GM19372 (cell line): Measurements from ENCODE around the gene NIN.
"Not testable (repeated sequence)": the region's sequence is repeated elsewhere in the genome, so short reads cannot be mapped to it uniquely, and the experiment has no call there.

ENCODE experiments used
- ATAC-seq: cut with Tn5 transposase; IDR thresholded peaks from one replicate; pipeline ENCODE4 v1.9.1; 2021; ENCODE audit warnings: mild to moderate bottlenecking, low read depth, moderate library complexity; ENCODE audit not compliant: unreplicated experiment

NIN gene

DNA sequence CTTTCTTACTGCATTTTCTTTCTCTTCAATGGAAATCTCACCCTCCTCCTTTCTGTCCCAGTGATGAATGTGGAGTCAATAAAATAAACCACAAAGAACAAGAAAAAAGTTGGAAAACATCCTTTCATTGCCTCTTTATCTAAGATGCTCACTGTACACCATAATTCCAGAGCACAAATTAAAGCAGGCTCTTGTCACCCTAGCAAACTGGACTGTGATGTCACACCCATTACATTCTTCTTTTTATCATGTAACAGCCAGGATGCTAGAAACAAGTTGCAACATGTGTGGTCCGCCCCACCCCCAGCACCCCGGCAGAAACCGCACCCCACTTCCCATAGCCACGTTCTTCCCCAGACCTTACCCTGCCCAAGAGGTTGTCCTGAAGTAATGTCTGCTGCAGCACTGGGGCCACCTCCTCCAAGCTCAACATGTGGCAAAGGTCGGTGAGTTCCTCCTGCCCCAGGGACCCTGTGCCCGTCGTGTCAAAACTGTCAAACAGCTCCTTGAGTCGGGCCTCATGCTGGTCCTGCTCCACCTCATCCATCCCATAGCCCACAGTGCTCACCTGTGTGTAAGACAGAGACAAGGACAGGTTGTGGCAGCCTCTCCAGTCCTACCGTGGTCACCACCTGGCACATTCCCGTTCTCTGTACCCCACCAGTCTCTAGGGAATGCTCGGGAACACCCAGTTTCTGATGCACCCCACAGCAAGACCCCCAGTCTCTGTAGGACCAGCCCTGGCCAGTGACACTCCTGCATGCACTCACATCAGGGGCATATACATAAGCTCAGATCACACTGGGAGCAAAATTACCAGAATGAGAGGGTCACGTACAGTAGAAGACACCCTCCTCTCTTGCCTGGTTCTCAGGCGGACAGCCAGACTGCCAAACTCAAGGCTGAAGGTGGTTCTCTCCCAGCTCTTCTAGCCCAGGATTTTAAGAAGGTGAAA is 9.2 kb downstream of the NIN start:
- no peak for ATAC-seq

DNA sequence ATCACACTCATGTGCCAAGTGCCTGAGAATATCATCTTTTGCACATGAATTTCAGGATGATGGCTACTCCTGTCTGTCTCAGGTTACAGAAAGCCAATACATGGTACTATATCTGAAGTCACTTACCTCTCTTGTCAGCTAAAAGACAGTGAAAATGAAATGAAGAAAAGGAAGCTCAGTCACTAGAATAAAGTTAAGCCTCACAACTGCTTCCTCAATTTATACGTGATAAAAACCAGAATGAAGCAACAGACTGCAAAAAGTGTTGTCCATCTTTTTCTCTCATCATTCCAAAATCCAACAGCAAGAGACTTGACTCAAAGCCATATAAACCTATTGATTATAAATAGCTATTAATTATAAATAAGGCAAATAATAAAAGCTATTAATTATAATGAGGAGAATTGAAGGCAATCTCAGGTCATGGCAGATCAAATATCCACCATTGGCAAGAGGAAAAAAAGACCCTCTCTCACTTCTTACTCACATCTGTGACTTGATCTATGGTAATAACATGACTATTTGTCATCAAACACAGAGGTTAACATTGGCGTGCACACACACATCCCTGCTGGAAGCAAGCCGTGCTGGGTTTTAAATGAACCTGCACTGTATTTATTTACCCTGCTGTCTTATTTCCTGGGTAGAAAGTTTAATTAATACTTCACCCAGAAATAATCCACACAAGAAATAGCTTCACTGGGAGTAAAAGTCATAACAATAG is 10.0 kb downstream of the NIN start:
- no peak for ATAC-seq

DNA sequence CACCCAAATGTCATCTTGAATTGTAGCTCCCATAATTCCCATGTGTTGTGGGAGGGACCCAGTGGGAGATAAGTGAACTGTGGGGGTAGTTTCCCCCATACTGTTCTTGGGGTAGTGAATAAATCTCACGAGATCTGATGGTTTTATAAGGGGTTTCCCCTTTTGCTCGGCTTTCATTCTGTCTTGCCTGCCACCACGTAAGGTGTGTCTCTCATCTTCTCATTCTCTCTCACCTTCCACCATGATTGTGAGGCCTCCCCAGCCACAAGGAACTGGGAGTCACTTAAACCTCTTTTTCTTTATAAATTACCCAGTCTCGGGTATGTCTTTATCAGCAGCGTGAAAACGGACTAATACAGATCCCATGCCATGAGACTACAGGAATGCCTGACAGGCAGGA is 11.7 kb downstream of the NIN start:
- ATAC-seq = not testable (repeated sequence)

DNA sequence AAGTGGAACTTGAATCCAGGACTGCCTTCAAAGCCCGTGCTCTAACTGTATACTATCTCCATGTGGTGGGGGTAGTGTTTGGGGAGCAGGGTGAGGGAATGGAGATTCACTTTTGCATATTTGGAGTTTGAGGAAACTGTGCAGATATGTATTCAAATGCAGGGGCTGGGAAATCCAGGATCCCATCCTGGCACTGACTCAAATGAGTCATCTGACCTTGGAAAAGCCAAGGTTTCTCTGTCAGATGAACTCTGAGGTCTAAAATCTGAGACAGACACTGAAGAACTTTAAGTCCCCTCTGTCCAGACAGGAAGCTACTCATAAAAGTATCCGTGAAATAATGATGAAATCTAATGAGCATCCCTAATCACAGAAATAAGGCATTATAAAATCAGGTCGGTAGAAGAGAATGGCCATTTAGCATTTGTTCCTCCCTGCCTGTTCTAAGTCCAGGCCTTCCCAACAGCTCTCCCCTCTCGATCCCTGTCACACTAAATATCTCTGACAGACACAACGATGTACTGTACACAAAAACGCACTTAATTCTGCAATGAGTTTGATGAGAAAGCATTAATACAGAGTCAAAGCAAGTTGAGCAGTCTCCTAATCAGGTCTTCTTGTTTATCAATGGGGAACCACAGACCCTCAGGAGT is 14.4 kb downstream of the NIN start:
- no peak for ATAC-seq

DNA sequence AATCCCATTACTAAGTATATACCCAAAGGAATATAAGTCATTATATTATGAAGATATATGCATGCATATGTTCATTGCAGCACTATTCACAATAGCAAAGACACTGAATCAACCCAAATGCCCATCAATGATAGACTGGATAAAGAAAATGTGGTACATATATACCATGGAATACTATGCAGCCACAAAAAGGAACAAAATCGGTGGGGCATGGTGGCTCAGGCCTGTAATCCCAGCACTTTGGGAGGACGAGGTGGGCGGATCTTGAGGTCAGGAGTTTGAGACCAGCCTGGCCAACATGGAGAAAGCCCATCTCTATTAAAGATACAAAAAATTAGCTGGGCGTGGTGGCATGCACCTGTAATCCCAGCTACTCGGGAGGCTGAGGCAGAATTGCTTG is 15.4 kb downstream of the NIN start:
- not testable (repeated sequence) for ATAC-seq

DNA sequence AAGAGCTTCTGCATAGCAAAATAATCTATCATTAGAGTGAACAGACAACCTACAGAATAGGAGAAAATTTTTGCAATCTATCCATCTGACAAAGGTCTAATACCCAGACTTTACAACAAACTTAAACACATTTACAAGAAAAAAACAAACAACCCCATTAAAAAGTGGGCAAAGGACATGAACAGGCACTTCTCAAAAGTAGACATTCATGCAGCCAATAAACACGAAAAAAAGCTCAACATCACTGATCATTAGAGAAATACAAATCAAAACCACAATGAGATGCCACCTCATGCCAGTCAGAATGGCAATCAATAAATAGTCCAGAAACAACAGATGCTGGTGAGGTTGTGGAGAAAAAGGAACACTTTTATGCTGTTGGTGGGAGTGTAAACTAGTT is 15.9 kb downstream of the NIN start:
- not testable (repeated sequence) for ATAC-seq

DNA sequence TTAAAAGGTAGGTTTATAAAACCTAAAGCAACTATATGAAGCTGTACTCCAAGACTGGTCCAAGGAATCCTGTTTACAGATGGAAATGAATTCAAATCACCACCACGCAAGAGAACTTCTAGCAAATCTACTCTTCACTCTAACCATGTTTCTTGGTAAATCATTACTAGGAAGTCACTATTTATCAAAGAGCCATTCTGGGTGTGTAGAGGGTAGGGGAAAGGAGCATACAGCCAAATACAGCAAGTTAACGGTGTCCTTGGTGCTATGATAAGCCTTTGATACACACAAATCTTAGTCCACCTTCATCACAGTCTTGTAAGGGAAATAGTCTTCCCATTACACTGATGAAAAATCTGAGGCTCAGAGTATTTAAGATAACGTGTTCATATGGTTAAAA is 16.8 kb downstream of the NIN start:
- ATAC-seq = no peak

DNA sequence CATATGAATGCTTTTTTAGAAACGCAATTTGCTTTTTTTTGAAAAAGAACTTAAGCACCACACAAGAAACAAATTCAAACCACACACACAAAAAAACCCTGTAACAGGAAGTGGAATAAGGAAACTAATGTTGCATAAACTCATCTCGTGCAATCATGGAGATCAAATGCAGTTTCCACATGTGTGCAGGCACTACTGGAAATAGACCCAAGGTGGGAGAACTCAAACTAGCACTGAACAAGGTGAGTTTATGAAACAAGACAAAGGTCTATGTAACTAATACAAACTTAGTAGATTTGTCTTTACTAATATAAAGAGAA is 17.5 kb downstream of the NIN start:
- peak; percentile 54 for ATAC-seq

DNA sequence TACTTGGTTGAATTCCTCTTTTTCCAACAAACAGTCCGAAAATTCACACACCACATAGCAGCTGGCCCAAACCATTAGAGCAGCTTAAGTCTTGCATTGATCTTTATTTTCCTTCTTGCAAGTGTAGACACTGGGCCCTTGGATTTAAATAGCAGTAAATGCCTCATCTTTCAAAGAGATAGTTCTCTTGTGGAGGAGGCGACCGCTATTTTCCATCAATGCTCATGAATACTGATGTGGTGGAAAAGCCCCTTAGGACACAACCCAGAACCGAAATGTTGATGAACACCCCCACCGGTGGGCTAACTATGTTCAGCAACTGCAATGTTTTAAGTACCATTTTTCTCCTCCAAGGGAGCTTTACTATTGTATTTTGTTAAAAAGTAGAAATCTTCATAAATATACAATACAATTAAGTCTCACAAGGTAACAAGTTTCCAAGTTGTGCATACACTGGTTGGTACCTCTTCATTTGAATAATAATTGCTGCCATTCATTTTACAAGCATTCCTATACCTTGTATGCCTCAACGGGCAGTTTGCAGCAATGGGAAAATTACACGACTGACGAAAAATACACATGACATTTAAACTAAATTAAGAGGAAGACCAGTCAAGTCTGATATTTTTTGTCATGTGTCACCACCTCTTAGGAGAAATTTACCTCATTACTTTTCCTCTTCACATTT is 18.0 kb downstream of the NIN start:
- ATAC-seq = peak; percentile 24

DNA sequence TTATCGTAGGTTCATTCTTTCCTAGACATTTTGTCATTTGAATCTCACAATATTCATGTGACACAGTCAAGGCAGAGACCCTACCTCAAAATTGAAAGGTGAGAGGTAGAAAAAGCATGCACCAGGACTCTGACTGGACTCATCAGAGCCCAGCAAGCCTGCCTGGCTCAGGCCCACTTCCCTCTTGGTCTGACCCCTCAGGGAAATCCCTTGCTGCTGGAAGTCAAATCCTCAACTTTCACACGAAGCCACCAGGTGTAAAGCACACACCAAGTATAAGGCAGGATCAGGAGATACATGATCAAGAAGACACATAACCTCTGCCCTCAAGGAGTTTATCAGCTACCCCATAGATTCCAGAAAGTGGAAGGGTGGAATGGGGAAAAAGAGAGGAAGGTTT is 18.8 kb downstream of the NIN start:
- ATAC-seq = no peak

DNA sequence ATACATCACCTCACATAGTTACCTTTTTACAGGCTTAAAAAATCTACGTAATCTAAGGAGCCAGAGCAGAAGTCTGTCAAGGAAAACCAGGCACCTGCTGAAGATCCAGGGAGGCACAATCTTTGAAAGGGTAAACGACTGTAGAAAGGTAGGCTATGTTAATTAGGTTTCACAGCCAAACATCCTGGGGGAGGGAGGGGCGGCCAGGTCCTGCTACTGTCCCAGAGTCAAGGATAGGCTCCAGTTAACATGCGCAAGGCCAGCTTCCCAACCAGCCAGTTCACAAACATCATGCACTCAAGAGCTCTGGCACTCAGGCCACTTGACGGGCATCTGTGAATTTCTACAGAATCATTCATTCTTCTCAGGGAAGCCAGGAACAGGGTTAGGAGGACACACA is 22.9 kb downstream of the NIN start:
- no peak for ATAC-seq

DNA sequence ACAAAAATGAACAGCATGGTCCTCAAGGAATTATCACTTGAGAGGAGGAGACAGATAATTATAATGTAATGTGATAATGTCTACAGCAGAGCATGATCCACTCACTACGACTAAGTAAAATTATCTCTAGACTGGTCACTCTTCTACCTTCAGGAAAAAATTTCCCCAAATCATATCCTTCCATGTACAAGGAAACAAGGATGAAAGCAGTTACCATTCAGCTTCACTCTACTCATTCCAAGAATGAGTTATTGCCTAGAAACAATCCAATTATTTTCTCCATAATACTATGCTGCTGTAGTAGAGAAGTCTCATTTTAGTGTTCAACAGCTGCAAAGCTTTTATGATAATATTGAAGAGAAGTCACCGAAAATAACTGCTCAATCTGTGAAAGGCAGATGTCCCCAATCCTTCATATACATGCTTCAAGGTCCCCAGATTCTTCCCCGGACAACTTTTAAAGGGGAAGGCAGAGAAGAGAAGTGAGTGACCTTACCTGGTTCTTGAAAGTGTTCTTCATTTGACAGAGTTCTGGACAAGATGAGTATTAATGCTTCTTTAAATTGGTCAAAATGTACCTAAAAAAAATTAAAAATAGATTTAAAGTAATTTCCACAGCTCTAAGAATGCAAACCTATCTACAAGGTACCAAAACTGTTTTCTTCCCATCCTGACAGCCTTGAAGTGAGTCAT is 24.6 kb downstream of the NIN start:
- ATAC-seq = no peak

DNA sequence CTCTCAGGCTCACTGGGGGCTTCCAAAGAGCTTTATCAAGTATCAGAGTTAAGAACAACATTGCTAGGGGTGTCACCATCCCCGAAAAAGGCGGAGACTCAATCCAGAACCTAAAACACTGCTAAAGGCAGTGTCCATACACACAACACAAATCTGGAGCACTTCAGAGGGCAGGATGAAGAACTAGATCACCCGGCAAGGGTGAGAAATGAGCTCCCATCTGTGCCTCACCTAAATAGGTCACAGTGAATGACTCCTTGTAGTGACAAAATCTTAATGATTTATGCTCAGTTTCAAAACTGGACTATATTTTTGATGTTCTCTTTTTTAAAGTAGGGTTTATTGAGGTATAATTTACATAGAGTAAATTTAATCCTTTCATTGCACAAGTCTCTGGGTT is 25.6 kb downstream of the NIN start:
- ATAC-seq = no peak

DNA sequence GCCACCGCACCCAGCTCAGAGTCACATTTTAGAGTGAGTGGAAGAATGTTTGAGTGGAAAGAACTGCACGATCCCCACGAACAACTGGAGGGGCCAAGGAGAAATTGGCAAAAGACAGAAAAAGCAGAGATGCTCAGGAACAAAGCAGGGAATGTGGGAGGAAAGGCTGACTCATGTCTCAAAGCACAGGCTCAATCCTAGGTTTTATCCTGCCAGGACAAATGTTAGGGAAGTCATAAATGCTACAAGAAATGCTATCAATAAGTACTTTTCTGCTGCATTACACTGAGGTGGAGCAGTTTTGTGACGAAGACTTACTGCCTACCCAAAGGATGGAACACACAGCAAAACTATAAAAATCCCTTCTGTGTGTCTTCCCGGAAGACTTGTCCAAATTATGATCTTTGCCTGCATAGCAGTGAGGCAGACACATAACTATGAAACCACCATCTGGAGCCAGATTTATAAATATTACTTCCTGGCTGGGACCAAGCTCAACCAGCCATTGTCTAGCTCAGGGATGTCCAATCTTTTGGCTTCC is 26.7 kb downstream of the NIN start:
- no peak for ATAC-seq

DNA sequence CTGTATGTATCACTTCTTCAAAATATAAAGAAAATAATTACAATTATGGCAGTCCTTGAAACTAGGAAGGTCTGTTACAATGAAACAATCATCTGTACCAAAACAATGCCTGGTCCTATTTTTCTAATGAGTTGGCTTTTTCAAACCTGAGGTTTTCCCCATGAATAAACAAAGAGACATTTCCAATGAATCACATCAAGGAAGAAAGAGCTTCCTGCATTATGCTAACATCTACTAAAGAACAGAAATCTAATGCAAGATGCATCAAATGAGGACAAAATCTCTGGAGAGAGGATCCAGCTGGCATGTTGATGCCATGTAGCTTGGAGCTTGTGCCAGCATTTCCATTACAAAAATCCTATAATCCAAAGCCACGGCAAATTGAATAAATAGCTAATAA is 29.3 kb downstream of the NIN start:
- no peak for ATAC-seq

DNA sequence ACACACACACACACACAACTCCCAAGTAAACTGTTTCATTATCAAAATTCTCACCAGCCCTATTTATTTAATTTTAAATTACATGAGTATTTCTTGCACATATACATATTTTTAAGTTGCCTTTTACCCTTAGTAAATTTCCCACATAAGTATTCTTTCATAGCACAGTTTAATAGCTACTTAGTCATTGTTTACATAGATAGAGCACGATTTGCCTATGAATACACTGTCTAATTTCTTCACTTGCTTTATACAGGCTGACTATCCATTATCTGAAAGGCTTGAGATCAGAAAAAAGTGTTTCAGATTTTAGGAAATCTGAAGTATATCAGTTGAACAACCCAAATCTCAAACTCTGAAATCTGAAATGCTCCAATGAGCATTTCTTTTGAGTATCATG is 30.9 kb downstream of the NIN start:
- no peak for ATAC-seq

DNA sequence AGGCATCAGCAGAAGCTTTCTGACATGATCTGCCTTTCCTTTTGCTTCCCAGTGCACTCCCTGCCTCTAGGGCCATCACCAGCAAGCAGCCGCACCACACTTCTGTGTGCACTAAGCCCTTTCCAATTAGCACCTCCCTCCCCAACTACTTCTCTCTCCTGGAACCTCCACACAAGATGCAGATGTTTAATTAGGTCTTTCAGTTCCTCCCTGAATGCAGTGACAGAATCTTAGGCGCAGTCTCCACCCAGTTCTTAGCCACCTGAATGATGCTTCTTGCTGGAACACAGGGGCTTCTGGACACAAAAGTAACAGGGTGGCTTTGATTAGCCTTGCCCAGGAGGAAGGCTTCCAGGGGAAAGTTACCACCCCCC is 32.9 kb downstream of the NIN start:
- peak; percentile 70 for ATAC-seq

DNA sequence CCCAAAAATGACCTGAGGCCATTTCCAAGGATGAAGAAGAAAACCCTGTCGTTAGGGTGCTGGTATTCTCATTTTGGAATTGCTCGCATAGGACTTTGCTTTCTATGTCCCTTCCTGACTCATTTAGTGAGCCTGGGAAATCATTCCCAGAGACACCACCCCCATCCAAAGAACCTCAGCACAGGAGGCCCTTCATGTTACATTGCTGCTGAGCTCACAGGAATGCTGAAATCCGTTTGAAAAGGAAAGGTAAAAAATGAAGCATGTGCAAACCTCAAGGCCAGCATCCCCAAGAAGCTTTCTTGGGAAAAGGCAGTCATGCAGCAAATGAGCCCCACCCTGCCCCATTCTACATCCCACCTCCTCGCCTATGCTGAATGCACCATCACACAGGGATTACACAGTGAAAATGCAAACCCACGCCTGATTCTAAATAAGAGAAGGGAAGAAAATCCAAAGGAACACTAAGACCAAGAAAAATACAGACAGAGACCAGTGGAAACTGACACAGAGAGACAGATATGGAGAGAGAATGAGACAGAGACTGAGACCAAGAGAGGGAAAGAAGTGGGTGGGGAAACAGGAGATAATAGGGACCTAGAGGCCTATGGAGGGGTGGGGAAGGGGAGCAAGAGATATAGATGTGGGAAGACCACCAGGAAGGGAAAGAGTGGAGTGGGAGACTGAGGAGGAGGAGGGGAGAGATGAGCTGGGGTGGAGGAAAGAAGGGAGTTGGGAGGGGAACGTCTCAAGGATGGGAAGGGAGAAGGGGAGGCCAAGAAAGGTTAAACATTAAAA is 33.5 kb downstream of the NIN start:
- ATAC-seq = no peak

DNA sequence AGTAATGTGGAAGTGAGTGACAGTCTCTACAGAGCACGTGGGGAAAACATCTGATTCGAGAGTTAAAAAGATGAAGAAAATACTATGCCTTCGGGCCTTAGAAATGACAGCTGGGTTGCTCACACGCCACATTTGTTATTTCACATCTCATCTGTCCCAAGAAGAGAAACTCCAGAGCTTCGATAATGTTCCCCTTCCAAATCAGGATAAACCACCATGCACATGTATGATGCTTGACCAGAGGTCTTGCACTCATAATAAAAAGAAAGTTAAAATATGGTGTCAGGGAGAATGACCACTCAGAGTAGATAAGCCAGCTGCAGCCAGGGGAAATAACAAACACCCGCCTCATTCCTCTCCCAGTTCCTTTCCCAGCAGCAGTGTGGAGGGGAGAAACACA is 34.6 kb downstream of the NIN start:
- ATAC-seq = no peak
